HS-27A (cell line): ENCODE measurements around the gene RUSF1.

ENCODE experiments used
- DNase-seq: peaks from one replicate; pipeline ENCODE4 v3.0.0-alpha.2; 2012; ENCODE audit warnings: low read depth, missing footprints

Gene RUSF1

DNA sequence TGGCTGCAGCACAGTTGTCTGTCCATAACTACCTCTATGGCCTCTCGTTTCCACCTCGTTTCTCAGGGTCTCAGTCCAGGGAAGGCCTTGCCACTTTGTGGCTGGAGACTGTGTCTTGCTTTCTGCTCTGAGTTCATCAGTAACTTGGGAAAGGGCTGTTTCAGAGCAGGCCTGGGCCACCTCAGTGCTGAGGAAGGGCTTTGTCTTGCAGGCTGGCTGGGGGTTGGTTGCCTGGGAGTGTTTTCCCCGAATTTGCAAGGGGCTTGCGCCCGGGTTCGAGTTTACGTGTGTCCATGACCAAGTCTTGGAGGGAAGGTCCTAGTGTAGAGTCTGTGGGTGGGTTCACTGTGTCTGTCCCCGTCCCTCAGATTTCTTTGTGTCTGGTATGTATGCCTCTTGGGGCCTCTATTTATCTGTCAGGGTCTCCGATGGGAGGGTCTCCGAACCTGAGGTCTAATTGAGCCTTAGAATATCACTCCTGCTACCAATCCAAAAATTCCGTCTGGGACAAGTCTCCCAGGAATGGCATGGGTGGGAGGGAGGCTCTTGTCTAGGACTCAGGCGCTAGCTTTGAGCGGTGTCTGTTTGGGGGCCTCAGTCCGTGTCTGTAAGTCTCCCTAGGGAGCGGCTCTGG is 36.8 kb downstream of the RUSF1 start:
- DNase-seq: no peak

DNA sequence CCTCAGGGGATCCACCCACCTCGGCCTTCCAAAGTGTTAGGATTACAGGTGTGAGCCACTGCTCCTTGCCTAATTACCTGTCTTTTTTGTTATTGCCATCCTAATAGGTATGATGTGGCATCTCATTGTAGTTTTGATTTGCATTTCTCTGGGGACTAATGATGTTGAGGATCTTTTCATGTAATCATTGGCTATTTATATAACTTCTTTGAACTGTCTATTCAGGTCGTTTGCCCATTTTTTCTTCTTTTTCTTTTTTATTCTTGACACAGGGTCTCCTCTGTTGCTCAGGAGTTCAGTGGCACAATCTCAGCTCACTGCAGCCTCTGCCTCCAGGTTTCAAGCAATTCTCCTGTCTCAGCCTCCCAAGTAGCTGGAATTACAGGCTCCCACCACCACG is 37.6 kb downstream of the RUSF1 start:
- DNase-seq: no peak

DNA sequence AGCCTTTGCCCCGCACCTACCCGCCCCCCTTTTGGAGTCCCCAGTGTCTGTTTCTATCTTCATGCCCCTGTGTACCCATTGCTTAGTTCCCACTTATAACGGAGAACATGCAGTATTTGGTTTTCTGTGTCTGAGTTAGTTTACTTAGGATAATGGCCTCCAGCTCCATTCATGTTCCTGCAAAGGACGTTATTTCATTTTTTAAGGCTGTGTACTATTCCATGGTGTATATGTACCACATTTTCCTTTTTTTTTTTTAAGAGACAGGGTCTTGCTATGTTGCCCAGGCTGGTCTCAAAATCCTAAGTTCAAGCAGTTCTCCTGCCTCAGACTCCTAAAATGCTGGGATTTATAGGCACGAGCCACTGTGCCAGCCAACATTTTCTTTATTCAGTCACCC is 40.3 kb downstream of the RUSF1 start:
- DNase-seq: no peak

DNA sequence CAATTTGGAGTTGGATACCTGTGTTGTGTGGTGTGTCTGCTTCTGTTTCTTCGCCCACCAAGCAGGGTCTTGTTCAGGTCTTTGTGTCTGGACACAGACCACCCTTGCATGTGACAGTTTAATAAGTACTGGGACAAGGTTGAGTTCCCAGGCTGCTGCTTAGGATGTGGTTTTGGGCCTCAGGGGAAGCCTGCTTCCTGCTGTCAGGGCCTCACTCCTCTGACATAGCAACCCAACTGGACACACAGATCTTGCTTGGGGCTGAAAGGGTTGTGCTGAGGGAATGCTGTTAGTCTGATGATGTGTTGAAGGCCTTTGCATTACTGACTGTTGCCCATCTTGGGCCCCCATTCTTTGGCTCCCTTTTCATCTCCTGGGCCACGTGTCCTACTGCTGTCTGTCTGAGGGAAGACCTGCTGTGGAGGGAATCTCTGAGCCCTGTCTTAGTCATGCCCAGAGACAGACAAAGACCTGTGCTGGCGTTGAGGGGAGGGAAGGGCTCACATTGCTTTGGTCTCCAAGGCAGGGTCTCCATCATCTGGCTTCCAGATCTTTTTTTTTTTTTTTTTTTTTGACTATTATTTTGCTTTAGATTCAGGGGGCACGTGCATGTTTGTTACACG is 40.9 kb downstream of the RUSF1 start:
- no peak for DNase-seq

DNA sequence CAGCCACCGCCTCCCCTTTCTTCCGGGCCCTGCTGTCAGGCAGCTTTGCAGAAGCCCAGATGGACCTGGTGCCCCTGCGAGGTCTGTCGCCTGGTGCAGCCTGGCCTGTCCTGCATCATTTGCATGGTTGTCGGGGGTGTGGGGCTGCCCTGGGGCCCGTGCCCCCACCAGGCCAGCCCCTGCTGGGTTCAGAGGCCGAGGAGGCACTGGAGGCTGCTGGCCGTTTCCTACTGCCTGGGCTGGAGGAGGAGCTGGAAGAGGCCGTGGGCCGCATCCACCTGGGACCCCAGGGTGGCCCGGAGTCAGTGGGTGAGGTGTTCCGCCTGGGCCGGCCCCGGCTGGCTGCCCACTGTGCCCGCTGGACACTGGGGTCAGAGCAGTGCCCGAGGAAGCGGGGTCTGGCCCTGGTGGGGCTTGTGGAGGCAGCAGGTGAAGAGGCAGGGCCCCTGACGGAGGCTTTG is 41.8 kb downstream of the RUSF1 start:
- no peak for DNase-seq

DNA sequence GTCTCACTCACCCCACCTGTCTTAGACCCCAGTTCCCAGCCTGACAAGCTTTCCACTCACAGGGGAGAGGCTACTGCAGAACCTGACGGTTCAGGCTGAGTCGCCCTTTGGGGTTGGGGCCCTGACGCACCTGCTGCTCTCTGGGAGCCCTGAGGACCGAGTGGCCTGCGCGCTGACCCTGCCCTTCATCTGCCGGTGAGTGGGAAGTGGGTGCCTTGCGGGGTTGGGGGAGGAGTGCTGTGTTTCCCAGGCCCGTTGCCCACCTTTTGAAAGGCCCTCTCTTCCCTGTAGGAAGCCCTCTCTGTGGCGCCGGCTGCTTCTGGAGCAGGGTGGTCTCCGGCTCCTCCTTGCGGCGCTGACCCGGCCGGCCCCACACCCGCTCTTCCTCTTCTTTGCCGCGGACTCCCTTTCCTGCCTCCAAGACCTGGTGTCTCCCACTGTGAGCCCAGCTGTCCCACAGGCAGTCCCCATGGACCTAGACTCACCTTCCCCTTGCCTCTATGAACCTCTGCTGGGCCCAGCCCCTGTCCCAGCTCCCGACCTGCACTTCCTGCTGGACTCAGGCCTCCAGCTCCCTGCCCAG is 42.3 kb downstream of the RUSF1 start:
- no peak for DNase-seq

DNA sequence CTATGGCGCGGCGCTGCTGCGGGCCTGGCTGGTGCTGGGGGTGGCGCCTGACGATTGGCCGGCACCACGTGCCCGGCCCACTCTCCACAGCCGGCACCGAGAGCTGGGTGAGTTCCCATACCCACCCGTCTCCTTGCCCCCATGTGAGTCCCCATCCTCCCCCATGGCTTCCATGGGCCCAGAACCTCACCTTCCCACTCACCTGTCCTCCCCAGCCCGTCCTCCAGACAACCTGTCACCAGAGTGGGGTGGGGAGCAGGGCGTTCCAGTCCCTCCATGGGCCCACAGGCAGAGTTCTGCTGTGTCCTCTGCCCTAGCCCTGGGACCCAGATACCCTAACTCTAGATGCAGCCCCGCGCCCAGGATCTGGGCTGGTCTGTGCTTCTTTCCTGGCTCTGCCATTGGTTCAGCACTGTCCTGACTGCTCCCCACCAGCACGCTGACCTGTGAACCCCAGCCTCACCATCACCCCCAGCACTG is 43.4 kb downstream of the RUSF1 start:
- no peak for DNase-seq

DNA sequence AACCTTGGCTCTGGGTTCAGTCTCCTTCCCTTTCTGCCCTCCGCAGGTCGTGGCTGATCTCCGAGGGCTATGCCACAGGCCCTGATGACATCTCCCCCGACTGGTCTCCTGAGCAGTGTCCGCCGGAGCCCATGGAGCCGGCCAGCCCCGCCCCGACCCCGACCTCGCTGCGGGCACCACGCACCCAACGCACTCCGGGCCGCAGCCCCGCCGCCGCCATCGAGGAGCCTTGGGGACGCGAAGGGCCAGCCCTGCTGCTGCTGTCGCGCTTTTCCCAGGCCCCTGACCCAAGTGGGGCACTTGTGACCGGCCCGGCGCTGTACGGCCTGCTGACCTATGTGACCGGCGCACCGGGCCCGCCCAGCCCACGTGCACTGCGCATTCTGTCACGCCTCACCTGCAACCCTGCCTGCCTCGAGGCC is 43.8 kb downstream of the RUSF1 start:
- no peak for DNase-seq

DNA sequence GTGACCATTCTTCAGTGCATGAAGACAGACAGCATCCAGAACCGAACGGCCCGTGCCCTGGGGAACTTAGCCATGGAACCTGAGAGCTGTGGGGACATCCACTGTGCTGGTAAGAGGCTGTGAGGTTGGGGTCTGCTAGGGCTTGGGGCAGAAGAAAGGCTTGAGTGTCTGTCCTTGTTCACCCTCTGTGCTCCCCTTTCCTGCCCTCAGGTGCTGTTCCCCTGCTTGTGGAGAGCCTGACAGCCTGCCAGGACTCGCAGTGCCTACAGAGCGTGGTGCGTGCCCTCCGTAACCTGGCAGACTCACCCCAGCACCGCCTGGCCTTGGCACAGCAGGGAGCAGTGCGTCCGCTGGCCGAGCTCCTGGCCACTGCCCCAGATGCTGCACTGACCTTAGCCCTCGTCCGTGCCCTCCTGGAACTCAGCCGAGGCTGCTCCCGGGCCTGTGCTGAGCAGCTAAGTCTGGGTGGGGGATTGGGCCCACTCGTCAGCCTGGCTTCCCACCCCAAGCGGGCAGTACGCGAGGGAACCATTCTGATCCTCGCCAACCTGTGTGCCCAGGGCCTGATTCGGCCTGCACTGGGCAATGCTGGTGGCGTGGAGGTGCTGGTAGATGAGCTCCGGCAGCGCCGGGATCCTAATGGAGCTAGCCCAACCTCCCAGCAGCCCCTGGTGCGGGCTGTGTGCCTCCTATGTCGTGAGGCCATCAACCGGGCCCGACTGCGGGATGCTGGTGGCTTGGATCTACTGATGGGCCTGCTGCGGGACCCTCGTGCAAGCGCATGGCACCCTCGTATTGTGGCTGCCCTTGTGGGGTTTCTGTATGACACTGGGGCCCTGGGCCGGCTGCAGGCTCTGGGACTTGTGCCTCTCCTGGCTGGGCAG is 46.0 kb downstream of the RUSF1 start:
- no peak for DNase-seq

DNA sequence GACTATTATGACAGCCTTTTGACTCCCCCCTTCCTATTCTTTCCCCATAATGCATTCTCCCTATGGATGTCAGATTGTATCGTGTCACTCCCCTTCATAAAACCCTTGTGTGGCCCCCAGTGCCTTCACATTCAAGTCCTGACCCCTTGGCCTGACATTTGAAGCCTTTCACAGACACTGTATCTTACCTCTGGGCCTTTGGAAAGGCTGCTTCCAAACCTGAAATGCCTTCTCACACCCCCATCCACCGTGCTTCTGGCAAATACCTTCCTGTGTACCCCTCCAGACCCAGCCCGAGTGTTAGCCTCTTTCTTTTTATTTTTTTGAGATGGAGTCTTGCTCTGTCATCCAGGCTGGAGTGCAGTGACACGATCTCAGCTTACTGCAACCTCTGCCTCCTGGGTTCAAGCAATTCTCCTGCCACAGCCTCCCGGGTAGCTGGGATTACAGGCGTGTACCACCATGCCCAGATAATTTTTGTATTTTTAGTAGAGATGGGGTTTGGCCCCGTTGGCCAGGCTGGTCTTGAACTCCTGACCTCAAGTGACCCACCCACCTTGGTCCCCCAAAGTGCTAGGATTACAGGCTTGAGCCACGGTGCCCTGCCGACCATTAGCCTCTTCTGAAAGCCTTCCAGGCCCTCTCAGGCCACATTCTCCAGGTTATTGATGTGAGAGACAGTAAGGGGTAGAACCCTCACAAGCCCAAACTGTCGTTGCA is 46.8 kb downstream of the RUSF1 start:
- DNase-seq: no peak

DNA sequence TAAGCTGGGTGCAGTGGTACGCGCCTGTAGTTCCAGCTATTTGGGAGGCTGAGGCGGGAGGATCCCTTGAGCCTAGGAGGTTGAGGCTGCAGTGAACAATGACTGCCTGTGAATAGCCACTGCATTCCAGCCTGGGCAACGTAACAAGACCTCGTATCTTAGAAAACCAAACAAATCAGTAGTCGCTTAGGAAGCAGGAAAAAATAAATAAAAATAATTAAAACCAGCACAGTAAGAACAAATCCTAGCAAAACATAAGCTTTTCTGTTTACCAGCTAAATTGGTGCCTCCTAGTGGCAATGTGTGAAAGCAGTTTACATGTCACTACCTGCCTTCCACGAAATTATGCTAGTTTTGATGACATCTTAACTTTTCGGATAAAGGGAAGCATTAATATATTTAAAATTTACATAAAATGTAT is 47.6 kb downstream of the RUSF1 start:
- no peak for DNase-seq

DNA sequence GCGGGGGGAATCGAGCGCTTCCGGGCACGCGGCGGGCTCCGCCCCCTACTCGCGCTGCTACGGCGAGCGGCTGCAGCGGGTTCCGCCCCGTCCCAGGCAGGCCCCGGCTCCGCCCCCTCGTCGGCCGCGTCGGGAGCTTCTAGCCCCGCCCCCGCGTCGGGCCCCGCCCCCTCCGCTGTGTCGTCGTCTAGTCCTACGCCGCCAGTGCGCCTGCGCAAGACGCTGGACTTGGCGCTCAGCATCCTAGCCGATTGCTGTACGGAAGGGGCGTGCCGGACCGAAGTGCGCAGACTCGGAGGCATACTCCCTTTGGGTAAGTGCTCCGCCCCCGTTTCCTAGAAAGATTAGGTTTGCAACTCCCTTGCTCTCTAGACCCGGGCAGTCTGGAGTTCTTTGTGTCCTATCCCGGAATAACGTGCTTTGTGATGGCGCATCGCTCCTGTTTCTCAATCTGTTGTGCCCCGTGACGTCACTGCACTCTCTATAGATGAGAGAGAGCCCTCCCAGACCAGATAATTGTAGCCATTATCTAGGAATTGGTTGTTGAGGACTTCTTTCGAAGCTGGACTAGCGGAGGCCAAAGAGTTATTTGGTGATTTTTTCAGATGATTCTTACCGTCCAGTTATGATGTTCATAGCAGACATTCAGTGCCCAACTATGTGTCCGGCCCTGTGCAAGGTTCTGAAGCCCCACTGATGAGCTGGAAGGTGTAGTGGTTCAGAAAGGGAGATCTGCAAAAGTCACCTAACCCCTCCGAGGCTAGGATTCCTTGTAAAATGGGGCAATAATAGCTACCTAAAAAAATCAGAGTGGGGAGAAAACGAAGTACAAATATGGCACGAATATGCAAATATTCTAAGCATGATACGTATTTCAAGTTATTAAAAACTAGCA is 48.3 kb downstream of the RUSF1 start:
- peak; percentile 97 for DNase-seq

DNA sequence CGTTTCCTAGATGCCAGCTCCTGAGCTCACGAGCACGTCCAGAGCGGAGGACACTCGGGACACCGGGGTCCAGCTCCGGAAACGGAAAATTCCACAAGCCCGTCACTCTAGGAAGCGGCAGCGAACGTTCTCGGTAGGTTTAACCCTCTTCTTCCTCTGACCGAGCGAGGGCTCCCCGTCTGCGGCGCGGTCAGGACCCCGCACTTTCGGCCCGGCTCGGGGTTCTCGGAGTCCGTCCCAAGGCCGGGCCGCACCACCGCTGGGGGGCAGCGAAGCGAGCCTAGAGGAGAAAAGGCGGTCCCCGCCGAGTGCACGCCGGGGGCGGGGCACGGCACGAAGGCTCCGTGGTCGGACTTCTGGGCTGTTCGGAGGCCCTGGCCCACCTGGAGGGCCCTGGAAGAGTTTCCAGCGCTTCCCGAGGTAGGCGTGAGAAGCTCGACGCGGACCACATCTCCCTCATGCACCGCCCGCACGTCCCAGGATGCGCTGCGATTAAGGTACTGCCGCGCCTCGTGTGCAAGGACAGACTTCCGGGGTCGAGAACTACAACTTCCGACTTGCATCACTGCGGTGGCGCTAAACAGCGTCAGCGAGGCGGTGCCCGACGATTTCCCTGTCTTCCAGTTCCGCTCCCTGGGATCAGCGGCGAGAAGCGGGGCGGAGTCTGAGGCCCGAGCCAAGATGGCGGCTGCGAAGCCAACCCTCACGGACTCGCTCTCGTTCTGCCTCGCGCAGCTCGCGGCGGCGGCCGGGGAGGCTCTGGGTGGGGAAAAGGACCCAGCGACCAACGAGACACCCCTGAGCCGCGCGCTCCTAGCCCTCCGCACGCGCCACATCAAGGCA is 49.1 kb downstream of the RUSF1 start, which contains the start of gene ARMC5:
ARMC5 (plus strand) TSS at position 658 of the 843 bp plus-strand sequence; CDS start at position 682, 24 bp downstream.
- DNase-seq: peak; percentile 95

DNA sequence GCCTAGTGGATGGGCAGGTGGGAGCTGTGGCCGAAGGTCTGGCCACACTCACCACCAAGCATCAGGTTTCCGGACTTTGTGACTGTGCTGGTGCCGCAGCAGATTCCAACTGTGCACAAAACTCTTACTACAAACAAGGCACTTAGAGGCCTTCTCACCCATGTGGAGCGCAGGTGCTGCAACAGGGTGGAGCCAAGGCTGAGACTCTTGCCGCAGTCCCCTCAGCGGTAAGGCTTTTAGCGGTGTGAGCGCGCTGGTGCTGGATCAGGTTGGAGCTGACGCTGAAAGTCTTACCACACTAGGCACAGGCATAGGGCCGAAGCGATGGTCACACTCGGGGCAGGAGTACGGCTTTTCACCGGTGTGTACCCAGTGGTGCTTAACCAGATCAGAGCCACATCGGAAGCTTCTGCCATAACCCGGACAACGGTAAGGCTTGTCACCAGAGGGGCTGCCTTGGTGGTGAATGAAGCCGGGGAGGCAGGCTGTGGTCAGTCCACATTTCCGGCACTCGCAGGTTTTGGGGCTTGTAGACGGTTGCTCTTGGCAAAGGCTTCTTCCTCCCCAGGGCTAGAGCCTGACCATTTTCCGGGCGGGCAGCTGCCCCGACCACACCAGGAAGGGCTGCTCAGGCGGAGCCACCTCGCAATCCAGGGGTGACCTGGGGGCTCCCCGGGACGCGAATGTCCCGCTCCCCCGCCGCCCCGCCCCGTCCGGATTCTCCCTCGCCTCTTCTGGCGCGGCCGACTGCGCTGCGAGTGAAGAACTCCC is 49.9 kb downstream of the RUSF1 start:
- no peak for DNase-seq

DNA sequence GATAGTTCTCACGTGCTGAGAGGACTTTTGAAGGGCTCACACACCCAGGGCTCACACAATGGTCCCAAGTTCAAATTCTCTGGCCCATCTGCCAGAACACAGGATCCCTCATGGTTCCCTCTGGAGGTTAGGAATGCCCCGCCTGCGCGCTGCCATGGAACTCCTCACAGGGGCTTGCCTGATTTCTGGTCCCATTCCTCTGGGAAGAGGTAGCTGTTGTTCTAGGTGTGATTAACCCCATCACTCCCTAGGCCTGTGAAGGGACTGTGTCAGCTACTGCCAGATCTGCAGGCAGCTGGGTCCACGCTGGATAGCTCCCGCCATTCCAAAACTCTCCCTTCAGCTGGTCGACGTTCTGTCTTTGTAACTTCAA is 51.2 kb downstream of the RUSF1 start:
- no peak for DNase-seq

DNA sequence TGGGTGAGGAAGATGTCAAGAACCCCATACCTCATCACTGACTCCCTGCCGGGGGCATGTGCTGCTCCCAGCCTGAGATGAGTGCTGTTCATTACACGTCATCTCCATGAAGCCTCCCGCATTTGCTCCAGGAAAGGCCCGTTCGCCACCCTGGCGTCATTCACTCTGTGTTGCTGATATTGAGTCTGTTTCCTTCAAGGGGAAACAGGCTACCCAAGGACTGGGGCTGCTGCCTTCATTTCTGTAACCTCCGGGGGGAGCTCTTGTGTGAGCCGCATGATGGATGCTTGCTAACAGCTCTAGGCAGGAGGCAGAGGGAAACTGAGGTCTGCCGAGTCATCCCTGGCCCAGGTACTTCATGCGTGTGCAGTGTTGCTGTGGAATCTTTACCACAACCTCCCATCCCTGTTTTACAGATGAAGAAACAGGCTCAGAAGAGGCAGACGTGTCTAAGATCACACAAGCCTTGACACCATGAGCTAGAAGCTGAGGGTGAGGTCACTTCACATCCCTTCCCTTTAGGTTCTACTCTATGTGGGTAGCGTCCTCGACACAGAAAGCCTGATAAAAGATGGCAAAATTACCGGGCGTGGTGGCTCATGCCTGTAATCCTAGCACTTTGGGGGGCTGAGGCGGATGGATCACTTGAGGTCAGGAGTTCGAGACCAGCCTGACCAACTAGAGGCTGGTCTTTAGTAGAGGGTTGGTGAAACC is 52.4 kb downstream of the RUSF1 start:
- DNase-seq: no peak

DNA sequence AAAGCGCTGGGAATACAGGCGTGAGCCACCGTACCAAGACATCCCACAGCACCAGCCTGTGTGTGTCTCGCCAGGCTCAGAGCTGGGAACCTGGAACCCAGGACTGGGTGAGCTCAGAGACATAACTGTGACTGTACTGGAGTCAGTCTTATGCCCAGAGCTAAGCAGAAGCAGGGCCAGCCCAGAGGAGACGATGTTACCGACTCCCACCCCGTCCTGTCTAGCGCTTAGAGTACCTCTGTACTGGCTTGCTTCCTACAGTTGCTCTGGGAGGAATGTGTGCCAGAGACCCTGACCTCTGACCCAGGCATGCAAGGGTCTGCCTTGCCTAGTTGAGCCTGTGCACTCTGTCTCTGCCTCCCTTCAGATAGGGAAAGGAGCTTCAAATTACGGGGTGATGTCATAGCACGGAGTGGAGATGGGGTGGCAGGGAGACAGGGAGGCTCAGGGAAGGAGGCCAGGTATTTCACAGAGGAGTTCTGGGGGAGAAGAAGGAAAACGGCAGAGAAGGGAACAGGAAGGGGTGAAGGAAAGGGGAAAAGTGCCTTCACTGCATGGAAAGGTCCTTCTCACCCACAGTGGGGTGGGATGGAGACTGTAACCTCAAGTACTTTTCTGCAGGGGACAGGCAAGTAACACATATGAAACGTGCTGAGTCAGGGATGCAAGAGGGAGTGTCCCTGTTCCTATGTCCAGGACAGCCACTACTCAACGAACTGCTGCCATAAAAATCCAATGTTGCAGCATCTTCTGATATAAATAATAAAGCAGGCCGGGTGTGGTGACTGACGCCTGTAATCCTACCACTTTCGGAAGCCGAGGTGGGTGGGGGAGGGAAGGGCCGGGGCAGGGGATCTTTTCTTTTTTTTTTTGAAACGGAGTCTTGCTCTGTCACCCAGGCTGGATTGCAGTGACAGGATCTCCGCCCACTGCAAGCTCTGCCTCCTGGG is 54.7 kb downstream of the RUSF1 start:
- DNase-seq: peak; percentile 34
